ENCODE results near the gene PIGL.

GRCh38 chr17:16364625-16365024 is 147.6 kb downstream of the PIGL start:
- no peak for TF ChIP-seq CTCF (IDR thresholded peaks at IDR 0.05; ENCODE audit: extremely low read depth in 1 of 2, insufficient read depth in 1 of 2, low read depth in 1 of 2, low read length in 2 of 2)
- no peak for TF ChIP-seq FOS (IDR thresholded peaks at IDR 0.05; ENCODE audit: borderline replicate concordance, insufficient read depth, low read length)
- no peak for TF ChIP-seq MYC (IDR thresholded peaks at IDR 0.05; ENCODE audit: low read depth, low read length)
- no peak for TF ChIP-seq JUN (IDR thresholded peaks at IDR 0.05; ENCODE audit: borderline replicate concordance, insufficient read depth, insufficient read length, low read depth)
- TF ChIP-seq POLR2AphosphoS5 (IDR thresholded peaks at IDR 0.05; ENCODE audit: insufficient read depth, low read depth, low read length), result no peak
- no peak for TF ChIP-seq POLR2A (IDR thresholded peaks at IDR 0.05; ENCODE audit: low read depth, low read length)
- no peak for TF ChIP-seq MAX (IDR thresholded peaks at IDR 0.05; ENCODE audit: insufficient read depth, insufficient read length)
- TF ChIP-seq EZH2 (IDR thresholded peaks at IDR 0.05; ENCODE audit: borderline replicate concordance, low read depth, low read length, severe bottlenecking), result no peak

Measured in endothelial cell of umbilical vein (primary cell).